ENCODE data around the gene NUDT8. TPM values are rescaled to one million over a fixed set of nuclear protein-coding genes. Genes with fewer than 3 reads are reported as not detected.
"Not testable (repeated sequence)": the region's sequence is repeated elsewhere in the genome, so short reads cannot be mapped to it uniquely, and the experiment has no call there.

The NUDT8 gene
- total RNA-seq, 1 experiment from 2014 or later = 5.3 TPM

DNA sequence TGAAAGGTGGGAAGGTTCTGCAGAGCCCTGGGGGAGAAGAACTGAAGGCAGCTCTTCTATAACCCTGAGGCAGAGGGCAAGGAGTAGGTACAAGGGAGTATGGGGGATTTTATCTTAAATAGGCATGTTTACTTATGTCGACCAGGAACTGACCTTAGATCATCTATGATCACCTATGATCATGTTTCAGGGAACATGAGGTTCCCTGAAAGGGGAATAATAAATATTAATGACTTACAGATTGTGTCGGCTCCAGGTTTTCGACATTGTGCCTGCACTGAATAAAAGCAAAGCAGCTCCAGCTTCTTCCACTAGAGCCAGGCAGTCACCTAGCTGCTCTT, 36.2 kb downstream of the NUDT8 start:
- DNase-seq (ENCODE audit: low spot score) = no peak

DNA sequence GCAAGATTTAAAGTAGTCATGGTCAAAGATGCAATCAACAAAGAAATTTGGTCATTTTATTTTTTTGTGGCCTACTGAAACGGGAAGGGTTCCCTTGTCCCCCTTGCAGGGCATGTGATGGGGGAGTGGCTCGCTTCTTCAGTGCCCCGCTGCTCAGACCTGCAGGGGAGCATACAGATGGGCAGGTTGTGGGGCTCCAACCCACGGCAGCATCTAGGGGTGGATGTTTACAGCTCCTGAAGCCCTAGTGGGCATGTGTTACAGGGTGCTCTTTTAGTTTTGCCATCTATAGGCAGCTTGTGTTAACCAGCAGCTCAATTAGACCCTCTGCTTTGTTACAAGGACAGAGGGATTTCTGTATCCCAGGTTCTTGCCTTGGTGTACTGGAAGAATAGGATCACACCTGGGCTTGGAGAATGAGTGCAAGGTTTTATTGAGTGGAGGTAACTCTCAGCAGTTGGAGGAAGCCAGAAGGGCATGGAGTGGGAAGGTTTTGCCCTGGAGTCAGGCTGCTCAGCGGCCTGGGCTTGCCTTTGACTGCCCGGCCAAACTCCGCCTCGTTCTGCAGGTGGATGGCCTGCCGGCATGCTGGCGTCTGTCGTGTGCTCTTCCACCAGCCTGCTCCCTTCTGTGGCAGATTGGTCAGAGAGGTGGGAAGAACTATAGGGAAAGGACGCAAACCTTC, 36.7 kb downstream of the NUDT8 start:
- no peak for DNase-seq (ENCODE audit: low spot score)

DNA sequence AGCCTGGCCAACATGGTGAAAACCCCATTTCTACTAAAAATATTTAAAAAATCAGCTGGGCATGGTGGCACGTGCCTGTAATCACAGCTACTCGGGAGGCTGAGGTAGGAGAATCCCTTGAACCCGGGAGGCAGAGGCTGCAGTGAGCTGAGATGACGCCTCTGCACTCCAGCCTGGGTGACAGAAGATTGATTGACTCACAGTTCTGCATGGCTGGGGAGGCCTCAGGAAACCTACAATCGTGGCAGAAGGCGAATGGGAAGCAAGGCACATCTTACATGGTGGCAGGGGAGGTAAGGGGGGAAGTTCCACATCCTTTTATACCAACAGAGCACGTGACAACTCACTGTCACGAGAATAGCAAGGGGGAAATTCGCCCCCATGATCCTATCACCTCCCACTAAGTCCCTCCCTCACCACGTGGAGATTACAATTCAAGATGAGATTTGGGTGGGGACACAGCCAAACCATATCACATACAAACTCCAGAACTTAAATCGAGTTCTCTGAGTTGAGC, 40.8 kb downstream of the NUDT8 start:
- not testable (repeated sequence) for DNase-seq (ENCODE audit: low spot score)

DNA sequence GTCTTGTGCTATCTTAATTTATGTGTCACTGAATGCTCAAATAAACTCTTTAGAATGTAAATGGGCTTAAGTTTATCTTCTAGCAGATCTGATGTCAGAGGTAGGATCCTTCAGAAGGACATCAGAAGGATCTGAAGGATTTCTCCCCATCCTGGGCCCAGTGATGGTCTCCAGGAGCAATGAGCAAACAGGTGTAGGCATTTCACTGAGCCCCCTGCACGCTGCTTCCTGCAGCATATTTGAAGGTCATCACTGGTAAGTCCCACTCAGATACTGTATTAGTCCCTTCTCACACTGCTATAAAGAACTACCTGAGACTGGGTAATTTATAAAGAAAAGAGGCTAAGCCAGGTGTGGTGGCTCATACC, 41.6 kb downstream of the NUDT8 start:
- no peak for DNase-seq (ENCODE audit: low spot score)

DNA sequence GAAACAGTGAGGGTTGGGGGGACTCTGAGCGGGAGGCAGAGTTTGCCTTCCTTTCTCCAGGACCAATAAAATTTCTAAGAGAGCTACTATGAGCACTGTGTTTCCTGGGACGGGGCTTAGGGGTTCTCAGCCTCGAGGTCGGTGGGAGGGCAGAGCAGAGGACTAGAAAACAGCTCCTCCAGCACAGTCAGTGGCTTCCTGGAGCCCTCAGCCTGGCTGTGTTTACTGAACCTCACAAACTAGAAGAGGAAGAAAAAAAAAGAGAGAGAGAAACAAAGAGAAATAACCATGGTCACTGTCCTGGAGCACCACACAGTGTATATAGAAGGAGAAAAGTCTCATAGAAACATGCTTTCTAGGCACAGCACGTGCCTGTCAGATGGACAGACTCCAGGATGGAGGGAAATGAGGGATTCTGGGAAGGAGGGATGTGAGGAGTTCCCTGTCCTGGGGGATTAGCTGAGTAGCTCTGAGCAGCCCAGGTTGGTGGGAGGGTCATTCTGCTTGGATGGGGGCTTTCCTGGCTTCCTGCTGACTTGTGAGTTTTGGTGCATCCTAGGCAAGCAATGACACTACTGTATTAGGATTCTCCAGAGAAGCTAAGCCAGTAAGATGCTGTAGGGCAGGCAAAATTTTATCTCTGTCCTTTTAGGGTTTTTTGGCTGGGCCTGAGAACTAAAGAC, 43.0 kb downstream of the NUDT8 start:
- no peak for DNase-seq (ENCODE audit: low spot score)

DNA sequence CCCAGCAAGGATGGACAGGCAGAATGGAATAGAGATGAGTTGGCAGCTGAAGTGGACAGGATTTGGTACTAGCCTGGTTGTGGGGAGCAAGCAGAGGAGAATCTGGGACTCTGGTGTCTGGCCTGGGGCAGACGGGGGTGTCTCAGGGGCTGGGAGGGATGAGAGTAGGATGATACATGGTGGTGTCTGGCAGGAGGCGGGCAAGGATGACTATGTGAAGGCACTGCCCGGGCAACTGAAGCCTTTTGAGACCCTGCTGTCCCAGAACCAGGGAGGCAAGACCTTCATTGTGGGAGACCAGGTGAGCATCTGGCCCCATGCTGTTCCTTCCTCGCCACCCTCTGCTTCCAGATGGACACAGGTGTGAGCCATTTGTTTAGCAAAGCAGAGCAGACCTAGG, 43.8 kb downstream of the NUDT8 start:
- DNase-seq (ENCODE audit: low spot score) = no peak

DNA sequence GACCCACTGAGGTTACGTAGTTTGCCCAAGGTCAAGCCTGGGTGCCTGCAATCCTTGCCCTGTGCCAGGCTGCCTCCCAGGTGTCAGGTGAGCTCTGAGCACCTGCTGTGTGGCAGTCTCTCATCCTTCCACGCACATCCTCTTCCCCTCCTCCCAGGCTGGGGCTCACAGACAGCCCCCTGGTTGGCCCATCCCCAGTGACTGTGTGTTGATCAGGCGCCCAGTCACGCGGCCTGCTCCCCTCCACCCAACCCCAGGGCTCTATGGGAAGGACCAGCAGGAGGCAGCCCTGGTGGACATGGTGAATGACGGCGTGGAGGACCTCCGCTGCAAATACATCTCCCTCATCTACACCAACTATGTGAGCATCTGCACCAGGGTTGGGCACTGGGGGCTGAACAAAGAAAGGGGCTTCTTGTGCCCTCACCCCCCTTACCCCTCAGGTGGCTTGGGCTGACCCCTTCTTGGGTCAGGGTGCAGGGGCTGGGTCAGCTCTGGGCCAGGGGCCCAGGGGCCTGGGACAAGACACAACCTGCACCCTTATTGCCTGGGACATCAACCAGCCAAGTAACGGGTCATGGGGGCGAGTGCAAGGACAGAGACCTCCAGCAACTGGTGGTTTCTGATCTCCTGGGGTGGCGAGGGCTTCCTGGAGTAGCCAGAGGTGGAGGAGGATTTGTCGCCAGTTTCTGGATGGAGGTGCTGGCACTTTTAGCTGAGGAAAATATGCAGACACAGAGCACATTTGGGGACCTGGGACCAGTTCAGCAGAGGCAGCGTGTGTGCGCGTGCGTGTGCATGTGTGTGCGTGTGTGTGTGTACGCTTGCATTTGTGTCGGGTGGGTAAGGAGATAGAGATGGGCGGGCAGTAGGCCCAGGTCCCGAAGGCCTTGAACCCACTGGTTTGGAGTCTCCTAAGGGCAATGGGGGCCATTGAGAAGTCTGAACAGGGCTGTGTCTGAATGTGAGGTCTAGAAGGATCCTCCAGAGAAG, 44.6 kb downstream of the NUDT8 start:
- DNase-seq (ENCODE audit: low spot score) = no peak

DNA sequence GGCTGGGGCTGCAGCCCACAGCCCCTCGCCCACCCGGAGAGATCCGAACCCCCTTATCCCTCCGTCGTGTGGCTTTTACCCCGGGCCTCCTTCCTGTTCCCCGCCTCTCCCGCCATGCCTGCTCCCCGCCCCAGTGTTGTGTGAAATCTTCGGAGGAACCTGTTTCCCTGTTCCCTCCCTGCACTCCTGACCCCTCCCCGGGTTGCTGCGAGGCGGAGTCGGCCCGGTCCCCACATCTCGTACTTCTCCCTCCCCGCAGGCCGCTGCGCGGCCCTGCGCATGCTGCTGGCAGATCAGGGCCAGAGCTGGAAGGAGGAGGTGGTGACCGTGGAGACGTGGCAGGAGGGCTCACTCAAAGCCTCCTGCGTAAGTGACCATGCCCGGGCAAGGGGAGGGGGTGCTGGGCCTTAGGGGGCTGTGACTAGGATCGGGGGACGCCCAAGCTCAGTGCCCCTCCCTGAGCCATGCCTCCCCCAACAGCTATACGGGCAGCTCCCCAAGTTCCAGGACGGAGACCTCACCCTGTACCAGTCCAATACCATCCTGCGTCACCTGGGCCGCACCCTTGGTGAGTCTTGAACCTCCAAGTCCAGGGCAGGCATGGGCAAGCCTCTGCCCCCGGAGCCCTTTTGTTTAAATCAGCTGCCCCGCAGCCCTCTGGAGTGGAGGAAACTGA, 45.4 kb downstream of the NUDT8 start:
- DNase-seq (ENCODE audit: low spot score) = peak; percentile 28

DNA sequence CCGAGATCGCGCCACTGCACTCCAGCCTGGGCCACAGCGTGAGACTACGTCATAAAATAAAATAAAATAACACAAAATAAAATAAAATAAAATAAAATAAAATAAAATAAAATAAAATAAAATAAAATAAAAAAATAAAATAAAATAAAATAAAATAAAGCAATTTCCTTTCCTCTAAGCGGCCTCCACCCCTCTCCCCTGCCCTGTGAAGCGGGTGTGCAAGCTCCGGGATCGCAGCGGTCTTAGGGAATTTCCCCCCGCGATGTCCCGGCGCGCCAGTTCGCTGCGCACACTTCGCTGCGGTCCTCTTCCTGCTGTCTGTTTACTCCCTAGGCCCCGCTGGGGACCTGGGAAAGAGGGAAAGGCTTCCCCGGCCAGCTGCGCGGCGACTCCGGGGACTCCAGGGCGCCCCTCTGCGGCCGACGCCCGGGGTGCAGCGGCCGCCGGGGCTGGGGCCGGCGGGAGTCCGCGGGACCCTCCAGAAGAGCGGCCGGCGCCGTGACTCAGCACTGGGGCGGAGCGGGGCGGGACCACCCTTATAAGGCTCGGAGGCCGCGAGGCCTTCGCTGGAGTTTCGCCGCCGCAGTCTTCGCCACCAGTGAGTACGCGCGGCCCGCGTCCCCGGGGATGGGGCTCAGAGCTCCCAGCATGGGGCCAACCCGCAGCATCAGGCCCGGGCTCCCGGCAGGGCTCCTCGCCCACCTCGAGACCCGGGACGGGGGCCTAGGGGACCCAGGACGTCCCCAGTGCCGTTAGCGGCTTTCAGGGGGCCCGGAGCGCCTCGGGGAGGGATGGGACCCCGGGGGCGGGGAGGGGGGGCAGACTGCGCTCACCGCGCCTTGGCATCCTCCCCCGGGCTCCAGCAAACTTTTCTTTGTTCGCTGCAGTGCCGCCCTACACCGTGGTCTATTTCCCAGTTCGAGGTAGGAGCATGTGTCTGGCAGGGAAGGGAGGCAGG, 46.2 kb downstream of the NUDT8 start, which contains the start of gene GSTP1:
Gene GSTP1 (plus strand): TSS at position 566 of the 958 bp plus-strand sequence. CDS start 32 bp downstream, at position 598.
- DNase-seq (ENCODE audit: low spot score) = peak; percentile 76

DNA sequence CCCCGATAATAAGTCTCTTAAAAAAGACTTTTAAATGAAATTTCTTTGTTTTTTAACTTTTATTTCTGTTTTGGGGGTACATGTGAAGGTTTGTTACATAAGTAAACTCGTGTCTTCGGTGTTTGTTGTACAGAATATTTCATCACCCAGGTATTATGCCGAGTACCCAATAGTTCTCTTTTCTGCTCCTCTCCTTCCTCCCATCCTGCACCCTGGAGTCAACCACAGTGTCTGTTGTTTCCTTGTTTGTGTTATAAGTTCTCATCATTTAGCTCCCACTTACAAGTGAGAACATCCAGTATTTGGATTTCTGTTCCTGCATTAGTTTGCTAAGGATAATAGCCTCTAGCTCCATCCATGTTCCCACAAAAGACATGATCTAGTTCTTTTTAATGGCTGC, 47.7 kb downstream of the NUDT8 start:
- no peak for DNase-seq (ENCODE audit: low spot score)

DNA sequence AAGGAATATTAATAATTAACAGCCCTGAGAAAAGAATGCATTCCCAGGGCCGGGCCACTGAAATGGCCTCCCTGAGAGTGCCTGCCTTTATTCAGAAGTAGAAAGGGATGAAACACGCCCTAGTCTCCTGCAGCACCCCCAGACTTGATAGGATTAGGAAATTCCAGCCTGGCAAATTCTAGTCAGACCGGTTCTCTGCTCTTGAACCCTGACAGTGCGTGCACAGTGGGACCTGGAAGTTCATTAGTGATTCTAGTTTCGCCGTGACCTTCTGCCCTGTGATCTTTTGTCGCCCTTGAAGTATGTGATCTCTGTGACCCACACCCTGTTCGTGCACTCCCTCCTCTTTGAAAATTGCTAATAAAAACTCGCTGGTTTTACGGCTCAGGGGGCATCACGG, 48.3 kb downstream of the NUDT8 start:
- no peak for DNase-seq (ENCODE audit: low spot score)

DNA sequence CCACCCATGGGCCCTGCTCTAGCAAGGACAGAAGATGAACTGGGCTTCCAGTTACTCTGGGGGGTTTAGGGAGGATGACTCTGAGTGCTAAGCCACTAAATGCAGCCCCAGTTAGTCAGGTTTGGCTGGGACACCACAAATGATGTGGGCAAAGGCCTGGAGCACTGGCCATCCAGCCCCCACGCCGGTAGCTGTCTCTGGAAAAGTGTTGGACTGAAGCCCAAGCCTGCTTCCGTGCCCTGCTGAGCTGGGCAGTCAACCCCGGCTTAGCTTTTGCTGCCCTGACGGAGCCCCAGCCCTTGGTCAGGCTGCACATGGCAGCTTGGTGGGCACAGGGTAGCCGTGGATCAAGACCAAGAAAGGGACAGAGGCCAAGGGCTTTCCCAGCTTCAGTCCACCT, 51.8 kb downstream of the NUDT8 start:
- no peak for DNase-seq (ENCODE audit: low spot score)

Other genes starting within 250 kb of the NUDT8 start
- 6.2 and 15.0 TPM in 2 replicates for gene RAD9A, start 238.0 kb downstream of the NUDT8 start, total RNA-seq (2014; rRNA removed; shearing (Covaris generic))
- 192 and 217 TPM in 2 replicates for gene PPP1CA, start 228.1 kb downstream of the NUDT8 start, total RNA-seq (2014; rRNA removed; shearing (Covaris generic))
- not detected in 2 replicates for gene TBC1D10C, start 225.9 kb downstream of the NUDT8 start, total RNA-seq (2014; rRNA removed; shearing (Covaris generic))
- gene CARNS1, start 214.3 kb downstream of the NUDT8 start, total RNA-seq (2014; rRNA removed; shearing (Covaris generic)) = 0.05 TPM in 1 of 2 replicates, not detected in the other
- gene RPS6KB2, start 201.4 kb downstream of the NUDT8 start, total RNA-seq (2014; rRNA removed; shearing (Covaris generic)) = 83.6 and 89.8 TPM in 2 replicates
- gene PTPRCAP, start 192.3 kb downstream of the NUDT8 start, total RNA-seq (2014; rRNA removed; shearing (Covaris generic)) = 1.5 and 2.3 TPM in 2 replicates
- gene CORO1B, start 186.5 kb downstream of the NUDT8 start, total RNA-seq (2014; rRNA removed; shearing (Covaris generic)) = 108 and 116 TPM in 2 replicates
- gene GPR152, start 177.2 kb downstream of the NUDT8 start, total RNA-seq (2014; rRNA removed; shearing (Covaris generic)) = not detected in 2 replicates
- gene CABP4, start 174.6 kb downstream of the NUDT8 start, total RNA-seq (2014; rRNA removed; shearing (Covaris generic)) = not detected in 2 replicates
- 14.0 and 20.0 TPM in 2 replicates for gene TMEM134, start 160.7 kb downstream of the NUDT8 start, total RNA-seq (2014; rRNA removed; shearing (Covaris generic))
- gene AIP, start 146.9 kb downstream of the NUDT8 start, total RNA-seq (2014; rRNA removed; shearing (Covaris generic)) = 95.8 and 99.9 TPM in 2 replicates
- 27.0 and 29.9 TPM in 2 replicates for gene PITPNM1, start 124.6 kb downstream of the NUDT8 start, total RNA-seq (2014; rRNA removed; shearing (Covaris generic))
- 48.4 and 50.9 TPM in 2 replicates for gene CDK2AP2, start 121.8 kb downstream of the NUDT8 start, total RNA-seq (2014; rRNA removed; shearing (Covaris generic))
- not detected in 2 replicates for gene CABP2, start 106.5 kb downstream of the NUDT8 start, total RNA-seq (2014; rRNA removed; shearing (Covaris generic))
- 639 and 900 TPM in 2 replicates for gene GSTP1, start 46.1 kb downstream of the NUDT8 start, total RNA-seq (2014; rRNA removed; shearing (Covaris generic))
- gene NDUFV1, start 23.0 kb downstream of the NUDT8 start, total RNA-seq (2014; rRNA removed; shearing (Covaris generic)) = 171 and 199 TPM in 2 replicates
- not detected in 2 replicates for gene TBX10, start 9.8 kb upstream of the NUDT8 start, total RNA-seq (2014; rRNA removed; shearing (Covaris generic))
- gene ACY3, start 20.8 kb upstream of the NUDT8 start, total RNA-seq (2014; rRNA removed; shearing (Covaris generic)) = 0.41 and 0.89 TPM in 2 replicates
- gene ALDH3B2, start 44.7 kb upstream of the NUDT8 start, total RNA-seq (2014; rRNA removed; shearing (Covaris generic)) = not detected in 2 replicates